OCI-LY1 (cell line): Measurements from ENCODE around the gene GLIPR2.

Experiments
- EZH2 ChIP-seq: fragments of 200-600 bp; sonication (generic), shearing (Covaris generic); IDR thresholded peaks from 2 replicates; pipeline ENCODE4 v1.8.0; 2017; ENCODE audit warnings: borderline replicate concordance, mixed run types, mild to moderate bottlenecking, antibody characterized with exemption, low read length, moderate library complexity, mixed read lengths
- TF ChIP-seq, protein P1 (sequence below): fragments of 200-600 bp; sonication (generic), shearing (Covaris generic); IDR thresholded peaks from 2 replicates; pipeline ENCODE4 v1.5.1; 2017; ENCODE audit warnings: mild to moderate bottlenecking, antibody characterized with exemption, low read length, moderate library complexity, mixed read lengths

DNA sequence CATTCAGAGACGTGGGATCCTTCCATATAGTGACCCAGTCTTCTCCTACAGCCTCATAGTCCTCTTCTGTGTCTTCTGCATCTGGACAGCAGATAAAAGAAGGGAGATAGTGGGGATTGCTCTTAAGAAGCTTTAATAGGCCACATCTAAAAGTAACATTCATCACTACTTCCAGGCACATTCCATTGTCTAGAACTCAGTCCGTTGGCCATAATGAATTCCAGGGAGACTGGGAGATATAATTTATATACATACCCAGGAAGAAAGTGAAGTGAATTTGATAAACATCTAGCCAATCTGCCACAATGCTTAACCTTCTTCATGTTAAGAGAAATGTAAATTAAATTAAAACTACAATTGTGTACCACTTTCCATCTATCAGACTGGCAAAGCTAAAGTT lies 22.5 kb upstream of the GLIPR2 start:
- TF ChIP-seq, protein P1, sequence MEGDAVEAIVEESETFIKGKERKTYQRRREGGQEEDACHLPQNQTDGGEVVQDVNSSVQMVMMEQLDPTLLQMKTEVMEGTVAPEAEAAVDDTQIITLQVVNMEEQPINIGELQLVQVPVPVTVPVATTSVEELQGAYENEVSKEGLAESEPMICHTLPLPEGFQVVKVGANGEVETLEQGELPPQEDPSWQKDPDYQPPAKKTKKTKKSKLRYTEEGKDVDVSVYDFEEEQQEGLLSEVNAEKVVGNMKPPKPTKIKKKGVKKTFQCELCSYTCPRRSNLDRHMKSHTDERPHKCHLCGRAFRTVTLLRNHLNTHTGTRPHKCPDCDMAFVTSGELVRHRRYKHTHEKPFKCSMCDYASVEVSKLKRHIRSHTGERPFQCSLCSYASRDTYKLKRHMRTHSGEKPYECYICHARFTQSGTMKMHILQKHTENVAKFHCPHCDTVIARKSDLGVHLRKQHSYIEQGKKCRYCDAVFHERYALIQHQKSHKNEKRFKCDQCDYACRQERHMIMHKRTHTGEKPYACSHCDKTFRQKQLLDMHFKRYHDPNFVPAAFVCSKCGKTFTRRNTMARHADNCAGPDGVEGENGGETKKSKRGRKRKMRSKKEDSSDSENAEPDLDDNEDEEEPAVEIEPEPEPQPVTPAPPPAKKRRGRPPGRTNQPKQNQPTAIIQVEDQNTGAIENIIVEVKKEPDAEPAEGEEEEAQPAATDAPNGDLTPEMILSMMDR = no peak
- no peak for TF ChIP-seq EZH2
